ENCODE data around the gene SPG7.

The SPG7 gene

DNA sequence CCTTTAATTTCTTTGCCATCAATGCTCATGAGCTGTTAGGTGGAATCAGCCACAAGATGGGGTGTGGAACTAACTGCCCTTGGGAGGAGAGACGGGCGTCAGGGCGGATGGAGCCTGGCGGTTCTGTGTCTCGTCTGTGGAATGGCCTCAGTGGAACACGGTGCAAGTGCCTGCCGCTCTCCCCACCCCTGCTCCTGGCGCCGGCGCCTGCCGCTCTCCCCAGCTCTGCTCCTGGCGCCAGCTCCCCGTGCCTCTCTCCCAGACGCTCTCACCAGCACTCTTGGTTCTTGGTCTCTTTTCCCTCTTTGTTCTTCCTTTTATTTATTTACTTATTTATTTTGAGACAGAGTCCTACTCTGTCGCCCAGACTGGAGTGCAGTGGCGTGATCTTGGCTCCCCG, 39.1 kb downstream of the SPG7 start:
- DNase-seq (ENCODE audit: low read depth) = no peak

DNA sequence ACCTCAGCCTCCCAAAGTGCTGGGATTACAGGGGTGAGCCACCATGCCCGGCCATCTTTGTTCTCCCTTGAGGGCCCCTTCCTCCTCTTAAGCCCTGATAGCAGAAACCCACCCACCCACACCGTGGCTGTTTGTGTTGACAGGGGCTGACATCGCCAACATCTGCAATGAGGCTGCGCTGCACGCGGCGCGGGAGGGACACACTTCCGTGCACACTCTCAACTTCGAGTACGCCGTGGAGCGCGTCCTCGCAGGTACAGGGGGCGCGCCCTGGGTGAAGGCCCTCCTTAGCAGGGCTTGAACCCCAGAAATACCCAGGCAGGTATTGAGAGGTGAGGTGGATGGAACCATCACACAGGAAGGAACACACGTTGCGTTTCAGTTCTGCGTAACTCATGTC, 39.7 kb downstream of the SPG7 start:
- DNase-seq (ENCODE audit: low read depth) = no peak

DNA sequence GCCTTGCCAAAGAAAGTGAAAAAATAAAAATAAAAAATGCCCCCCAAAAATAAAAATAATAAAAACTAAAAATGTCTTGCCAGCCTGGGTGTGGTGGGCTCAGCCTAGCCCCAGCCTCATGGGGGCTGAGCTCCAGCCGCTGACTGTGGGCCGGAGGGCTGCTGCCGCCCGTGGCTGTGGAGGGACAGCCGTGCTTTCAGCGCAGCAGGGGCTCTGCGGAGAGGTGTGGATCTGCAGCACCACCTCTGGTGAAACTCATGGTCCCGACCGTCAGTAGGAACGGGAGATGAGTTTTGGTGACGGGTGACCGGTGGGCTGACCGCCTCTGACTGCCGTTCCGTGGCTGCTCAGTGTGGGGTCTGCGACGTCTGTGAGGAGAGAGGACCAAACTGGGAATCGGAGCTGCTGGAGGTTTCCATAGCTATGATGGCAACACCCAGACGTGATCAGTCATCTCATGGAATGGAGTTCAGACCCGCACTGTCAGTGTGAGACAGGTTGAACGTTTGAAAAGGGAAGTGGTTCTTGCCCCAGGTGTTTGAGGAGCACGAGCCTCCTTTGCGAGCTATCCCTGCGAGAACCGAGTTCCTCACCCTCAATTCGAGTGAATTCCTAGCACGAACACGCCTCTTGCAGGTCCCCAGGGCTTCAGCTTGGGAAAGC, 40.3 kb downstream of the SPG7 start:
- no peak for DNase-seq (ENCODE audit: low read depth)

DNA sequence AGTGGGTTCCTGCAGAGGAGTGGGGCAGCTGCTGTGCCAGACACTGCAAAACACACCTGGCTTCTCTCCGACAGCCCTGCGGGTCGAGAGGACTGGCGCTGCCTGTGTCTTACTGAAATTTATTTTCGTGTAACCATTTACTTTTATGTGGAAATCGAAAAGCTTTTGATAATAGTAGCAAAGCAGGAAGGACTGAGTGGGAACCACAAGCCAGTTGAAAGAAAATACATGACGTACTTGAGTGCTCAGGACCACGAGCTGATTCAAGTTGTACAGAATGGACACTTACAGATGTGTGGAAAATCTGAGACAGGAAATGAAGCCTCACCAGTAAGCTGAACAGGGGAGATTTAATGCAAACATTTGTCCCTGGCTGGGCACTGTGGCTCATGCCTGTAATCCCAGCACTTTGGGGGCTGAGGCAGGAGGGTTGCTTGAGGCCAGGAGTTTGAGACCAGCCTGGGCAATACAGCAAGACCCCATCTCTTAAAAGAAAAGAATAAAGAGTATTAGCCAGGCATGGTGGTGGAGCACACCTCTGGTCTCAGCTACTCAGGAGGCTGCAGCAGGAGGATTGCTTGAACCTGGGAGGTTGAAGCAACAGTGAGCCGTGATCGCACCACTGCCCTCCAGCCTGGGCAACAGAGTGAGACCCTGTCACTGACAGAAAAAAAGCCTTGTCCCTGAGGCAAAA, 41.0 kb downstream of the SPG7 start:
- no peak for DNase-seq (ENCODE audit: low read depth)

DNA sequence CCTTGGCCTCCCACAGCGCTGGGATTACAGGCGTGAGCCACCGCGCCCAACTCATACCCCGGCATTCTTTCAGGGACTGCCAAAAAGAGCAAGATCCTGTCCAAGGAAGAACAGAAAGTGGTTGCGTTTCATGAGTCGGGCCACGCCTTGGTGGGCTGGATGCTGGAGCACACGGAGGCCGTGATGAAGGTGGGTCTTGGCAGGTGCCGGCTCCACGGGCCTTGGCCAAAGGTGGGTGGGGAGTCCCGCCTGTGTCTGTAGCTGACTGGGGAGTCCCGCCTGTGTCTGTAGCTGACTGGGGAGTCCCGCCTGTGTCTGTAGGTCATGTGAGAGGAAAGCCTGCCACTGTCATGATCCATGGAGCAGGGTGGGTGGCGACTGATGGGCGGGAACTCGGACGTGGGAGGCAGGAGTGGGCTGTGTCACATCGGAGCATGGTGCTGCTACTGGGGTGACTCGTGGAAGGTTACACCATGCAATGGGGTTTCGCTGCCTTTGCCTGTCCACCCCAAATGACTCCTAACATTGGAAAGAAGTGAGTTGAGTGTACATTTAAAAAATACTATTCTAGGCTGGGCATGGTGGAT, 42.3 kb downstream of the SPG7 start:
- DNase-seq (ENCODE audit: low read depth) = no peak

DNA sequence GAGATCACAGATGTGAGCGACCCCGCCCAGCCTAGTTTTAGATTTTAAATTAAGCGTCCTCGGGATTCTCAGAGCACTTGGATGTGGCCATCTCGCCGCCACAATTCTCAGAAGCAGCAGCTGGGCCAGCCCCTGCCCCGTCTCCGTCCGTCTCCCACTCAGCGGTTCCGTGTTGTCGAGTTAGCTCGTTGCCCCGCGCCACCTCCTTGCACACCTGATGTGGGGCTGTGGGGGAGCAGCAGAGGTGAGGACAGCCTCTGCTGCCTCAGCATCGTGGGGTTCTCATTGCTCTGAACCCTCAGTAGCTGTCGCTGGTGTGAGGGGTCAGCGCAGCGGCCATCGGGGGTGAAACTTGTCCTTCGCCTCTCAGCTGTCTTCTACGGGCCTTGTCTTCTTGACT, 44.1 kb downstream of the SPG7 start:
- DNase-seq (ENCODE audit: low read depth) = no peak

DNA sequence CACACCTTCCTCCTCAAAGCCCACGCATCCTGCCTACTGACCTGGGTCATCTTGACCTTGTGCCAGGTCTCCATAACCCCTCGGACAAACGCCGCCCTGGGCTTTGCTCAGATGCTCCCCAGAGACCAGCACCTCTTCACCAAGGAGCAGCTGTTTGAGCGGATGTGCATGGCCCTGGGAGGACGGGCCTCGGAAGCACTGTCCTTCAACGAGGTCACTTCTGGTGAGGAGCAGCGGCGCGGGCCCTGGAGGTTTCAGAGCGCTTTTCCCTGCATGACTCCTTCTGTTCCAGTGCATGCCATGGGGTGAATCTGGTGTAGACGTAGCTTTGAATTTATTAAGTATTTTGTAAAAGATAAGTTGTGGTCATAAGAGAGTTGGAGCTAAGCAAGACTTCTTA, 44.7 kb downstream of the SPG7 start:
- no peak for DNase-seq (ENCODE audit: low read depth)

DNA sequence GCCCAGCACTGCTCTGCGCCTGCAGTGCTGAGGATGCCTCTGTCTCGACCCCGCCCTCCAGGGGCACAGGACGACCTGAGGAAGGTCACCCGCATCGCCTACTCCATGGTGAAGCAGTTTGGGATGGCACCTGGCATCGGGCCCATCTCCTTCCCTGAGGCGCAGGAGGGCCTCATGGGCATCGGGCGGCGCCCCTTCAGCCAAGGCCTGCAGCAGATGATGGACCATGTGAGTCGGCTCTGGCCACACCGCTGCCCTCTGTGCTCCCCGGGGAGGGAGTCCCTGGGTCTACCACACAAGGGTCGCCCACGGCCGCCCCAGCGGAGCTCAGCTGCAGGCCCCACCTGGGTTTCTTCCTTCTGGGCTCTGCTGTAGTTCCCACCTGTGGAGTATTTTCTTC, 45.5 kb downstream of the SPG7 start:
- DNase-seq (ENCODE audit: low read depth) = no peak

DNA sequence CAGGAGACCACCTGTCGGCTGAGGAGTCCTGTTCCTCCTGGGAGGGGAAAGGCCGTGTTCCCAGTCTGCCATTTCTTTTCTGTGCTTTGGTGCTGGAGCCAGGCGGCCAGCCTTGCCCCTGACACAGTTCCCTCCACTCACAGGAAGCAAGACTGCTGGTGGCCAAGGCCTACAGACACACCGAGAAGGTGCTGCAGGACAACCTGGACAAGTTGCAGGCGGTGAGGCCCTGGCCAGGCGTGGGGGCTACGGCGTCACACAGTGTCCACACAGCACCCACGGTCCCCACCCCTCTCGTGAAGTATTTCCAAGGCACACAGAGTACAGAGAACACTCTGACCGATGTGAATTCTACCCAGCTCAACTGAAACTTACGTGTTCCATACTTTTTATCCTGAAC, 46.1 kb downstream of the SPG7 start:
- no peak for DNase-seq (ENCODE audit: low read depth)

DNA sequence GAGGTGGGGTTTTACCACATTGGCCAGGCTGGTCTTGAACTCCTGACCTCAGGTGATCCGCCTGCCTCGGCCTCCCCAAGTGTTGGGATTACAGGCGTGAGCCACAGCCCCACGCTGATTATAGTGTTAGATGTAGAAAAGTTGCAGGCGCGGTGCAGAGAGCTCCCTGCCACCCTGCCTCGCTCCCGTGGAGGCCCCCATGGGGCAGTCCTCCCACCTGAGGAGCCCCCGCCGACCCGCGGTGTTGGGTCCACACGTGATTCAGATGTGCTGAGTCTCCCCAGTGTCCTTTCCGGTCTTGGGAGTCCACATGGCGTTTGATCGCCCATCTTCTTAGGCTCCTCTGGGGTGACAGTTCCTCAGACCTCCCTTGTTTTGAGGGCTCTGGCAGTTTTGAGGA, 47.1 kb downstream of the SPG7 start:
- DNase-seq (ENCODE audit: low read depth) = no peak

DNA sequence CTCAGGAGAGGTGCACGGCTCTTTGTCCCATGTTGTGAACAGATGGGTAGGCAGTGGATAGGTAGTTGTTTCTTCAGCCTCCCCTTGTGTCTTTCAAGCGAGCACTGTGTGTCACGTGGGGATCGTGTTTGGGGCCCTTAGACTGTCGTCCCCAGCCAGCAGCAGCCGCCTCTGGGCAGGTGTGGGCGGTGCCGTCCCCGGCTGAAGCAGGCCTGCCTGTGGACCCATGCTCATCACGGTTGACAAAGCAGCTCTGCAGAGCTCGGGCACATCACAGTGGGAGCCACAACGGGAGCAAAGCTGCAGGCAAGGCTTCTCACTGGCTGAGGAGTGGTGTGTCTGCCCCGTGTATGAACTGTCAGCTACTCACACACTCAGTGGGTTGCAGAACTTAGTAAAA, 47.6 kb downstream of the SPG7 start:
- no peak for DNase-seq (ENCODE audit: low read depth)

DNA sequence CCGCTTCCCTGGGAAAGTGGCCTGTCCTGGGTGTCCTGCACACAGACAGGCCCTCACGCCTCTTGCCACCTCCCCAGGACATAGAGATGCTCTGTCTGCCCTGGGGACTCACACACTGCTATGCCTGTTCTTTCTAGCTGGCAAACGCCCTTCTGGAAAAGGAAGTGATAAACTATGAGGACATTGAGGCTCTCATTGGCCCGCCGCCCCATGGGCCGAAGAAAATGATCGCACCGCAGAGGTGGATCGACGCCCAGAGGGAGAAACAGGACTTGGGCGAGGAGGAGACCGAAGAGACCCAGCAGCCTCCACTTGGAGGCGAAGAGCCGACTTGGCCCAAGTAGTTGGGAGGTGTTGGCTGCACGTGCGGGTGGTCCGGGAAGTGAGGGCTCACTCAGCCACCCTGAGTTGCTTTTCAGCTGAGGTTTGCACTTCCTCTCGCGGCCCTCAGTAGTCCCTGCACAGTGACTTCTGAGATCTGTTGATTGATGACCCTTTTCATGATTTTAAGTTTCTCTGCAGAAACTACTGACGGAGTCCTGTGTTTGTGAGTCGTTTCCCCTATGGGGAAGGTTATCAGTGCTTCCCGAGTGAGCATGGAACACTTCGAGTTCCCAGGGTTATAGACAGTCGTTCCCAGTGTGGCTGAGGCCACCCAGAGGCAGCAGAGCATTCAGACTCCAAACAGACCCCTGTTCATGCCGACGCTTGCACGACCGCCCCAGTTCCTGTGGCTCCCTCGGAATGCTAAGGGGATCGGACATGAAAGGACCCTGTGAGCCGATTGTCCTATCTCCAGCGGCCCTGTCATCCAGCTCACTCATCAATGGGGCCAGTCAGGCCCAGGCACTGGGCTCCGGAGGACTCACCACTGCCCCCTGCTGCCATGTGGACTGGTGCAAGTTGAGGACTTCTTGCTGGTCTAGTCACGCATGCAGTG, 48.8 kb downstream of the SPG7 start:
- peak; percentile 67 for DNase-seq (ENCODE audit: low read depth)

DNA sequence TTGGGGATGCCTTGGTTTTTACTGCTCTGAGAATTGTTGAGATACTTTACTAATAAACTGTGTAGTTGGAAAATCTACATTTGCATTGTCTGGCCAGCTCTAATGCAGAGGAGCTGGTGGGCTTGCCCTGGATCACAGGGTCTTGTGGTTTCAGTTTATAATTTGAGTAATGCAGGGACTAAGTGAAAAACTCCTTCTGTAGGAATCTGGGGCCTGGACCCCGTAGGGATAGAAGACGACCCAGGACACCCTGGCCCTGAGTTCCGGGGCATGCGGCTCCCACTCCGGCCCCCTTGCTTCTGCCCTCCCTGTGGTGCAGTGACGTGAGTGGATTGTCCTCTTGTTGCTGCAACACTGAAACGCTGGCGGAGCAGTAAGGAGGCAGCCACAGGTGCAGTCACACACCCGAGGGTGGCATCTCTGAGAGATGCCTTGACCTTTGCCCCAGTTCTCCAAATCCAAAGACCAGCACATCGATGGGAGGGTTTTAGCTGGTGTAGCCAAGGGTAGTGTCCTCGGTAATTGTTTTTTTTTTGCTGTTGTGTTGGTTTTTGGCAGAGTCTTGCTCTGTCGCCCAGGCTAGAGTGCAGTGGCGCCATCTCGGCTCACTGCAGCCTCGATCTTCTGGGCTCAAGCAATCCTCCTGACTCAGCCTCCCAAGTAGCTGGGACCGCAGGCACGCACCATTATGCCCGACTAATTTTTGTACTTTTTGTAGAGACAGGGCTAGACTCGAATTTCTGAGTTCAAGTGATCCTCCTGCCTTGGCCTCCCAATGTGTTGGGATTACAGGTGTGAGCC, 49.7 kb downstream of the SPG7 start:
- DNase-seq (ENCODE audit: low read depth) = no peak

DNA sequence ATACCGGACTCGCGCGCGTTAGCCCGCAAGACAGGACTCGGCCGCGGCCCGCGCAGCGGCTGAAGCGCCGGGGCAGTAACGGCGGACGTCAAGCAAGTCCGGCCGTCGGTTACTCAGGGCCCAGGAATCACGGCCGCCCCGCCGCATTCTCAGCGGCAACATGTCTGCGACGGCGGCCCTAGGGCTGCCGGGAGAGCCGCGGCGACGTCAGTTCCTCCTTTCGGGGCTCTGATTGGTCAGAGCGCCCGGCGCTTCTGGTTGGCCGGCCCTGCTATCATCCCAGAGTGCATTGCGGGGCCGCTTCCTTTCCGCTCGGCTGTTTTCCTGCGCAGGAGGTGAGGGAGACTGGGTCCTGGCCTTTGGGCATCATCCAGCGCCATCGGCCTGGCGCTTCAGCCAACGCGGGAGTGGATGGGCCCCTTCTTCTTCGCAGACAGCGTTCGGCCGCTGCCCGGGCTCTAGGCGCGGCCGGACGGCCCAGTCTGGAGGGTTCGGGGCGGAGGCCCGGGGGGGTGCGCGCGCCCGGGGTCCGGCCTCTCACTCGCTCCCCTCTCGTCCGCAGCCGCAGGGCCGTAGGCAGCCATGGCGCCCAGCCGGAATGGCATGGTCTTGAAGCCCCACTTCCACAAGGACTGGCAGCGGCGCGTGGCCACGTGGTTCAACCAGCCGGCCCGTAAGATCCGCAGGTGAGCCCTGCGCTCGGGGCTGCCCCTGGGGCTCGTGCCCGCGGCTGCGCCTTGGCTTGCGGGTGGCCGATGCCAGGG, 52.4 kb downstream of the SPG7 start, which contains the start of gene RPL13:
TSS of gene RPL13 (plus strand) at position 305 of the 764 bp plus-strand sequence. CDS start at position 583, 278 bp downstream.
- peak; percentile 97 for DNase-seq (ENCODE audit: low read depth)

DNA sequence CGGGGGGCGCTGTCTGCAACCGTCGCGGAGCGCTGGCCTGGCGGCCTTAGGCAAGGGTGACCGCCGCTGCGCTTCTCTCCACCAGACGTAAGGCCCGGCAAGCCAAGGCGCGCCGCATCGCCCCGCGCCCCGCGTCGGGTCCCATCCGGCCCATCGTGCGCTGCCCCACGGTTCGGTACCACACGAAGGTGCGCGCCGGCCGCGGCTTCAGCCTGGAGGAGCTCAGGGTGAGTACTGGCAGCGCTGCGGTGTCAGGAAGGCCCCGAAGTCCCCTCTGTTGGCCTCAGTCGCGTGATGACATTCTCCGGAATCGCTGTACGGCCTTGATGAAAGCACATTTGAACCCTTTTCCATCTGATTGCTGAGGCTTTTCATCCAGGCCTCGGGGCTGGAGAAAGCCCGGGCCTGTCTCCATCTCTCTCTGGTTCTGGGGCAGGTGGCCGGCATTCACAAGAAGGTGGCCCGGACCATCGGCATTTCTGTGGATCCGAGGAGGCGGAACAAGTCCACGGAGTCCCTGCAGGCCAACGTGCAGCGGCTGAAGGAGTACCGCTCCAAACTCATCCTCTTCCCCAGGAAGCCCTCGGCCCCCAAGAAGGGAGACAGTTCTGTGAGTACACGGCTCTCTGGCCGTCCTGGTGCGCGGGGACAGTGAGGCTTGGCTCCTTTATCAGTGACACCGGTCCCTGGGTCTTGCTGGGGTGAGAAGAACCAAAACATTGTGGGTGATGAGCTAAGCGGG, 53.1 kb downstream of the SPG7 start:
- DNase-seq (ENCODE audit: low read depth) = peak; percentile 23

DNA sequence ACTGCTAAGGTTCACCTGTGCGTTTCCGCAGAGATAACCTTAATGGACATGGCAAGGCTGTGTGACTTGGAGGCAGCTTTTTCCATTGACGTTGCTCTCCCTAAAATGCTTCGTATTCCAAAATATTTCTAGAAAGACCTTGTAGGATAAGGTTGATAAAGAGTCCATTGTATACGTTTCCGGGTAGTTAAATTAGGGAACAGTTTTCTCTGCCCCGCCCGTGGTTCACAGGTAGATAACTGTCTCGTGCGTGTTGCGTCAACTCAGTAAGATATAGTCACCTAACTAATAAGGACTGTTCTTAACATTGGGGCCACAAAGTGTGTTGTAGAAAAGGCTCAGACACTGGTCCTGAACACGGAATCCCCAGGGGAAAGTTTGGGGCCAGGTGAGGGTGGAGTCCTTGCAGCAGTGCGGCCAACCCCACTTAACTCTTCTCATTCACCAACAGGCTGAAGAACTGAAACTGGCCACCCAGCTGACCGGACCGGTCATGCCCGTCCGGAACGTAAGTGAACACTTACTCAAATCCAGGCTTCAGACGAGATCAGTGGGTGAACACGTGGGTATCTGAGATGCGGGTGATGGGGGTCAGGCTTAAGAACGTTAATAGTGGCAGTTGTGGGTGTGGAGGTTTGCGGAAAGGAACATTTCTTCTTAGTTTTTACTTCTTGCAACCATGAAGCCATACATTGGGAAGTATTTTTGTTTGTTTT, 53.8 kb downstream of the SPG7 start:
- no peak for DNase-seq (ENCODE audit: low read depth)

DNA sequence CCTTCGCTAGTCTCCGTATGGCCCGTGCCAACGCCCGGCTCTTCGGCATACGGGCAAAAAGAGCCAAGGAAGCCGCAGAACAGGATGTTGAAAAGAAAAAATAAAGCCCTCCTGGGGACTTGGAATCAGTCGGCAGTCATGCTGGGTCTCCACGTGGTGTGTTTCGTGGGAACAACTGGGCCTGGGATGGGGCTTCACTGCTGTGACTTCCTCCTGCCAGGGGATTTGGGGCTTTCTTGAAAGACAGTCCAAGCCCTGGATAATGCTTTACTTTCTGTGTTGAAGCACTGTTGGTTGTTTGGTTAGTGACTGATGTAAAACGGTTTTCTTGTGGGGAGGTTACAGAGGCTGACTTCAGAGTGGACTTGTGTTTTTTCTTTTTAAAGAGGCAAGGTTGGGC, 54.7 kb downstream of the SPG7 start:
- no peak for DNase-seq (ENCODE audit: low read depth)

DNA sequence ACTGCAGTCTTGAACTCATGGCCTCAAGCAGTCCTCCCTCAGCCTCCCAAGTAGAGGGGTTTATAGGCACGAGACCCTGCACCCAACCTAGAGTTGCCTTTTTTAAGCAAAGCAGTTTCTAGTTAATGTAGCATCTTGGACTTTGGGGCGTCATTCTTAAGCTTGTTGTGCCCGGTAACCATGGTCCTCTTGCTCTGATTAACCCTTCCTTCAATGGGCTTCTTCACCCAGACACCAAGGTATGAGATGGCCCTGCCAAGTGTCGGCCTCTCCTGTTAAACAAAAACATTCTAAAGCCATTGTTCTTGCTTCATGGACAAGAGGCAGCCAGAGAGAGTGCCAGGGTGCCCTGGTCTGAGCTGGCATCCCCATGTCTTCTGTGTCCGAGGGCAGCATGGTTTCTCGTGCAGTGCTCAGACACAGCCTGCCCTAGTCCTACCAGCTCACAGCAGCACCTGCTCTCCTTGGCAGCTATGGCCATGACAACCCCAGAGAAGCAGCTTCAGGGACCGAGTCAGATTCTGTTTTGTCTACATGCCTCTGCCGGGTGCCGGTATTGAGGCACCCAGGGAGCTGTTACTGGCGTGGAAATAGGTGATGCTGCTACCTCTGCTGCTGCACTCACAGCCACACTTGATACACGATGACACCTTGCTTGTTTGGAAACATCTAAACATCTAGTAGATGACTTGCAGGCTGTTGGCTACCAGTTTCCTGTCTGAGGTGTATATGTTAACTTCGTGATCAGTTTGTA, 55.6 kb downstream of the SPG7 start:
- no peak for DNase-seq (ENCODE audit: low read depth)

All from EH (cell line).